Measurements from ENCODE around the gene NAGS.

DNA sequence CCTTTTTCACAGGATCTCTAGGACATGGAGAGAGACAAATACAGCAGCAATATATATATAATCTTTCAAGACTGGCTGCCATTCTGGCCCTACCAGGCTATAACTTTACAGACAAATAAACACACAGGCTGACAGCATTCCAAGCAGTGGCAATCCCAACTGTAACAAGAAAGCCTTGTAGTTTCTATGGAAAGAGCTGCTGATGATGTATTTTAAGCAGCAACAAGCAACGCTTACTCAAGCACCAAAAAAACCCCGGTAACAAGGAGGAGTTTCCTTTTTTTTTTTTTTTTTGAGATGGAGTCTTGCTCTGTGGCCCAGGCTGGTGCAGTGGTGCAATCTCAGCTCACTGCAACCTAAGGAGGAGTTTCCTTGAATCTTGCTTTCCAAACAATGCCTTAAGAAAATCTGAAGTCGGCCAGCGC is 38.9 kb downstream of the NAGS start:
- TF ChIP-seq, protein P1, sequence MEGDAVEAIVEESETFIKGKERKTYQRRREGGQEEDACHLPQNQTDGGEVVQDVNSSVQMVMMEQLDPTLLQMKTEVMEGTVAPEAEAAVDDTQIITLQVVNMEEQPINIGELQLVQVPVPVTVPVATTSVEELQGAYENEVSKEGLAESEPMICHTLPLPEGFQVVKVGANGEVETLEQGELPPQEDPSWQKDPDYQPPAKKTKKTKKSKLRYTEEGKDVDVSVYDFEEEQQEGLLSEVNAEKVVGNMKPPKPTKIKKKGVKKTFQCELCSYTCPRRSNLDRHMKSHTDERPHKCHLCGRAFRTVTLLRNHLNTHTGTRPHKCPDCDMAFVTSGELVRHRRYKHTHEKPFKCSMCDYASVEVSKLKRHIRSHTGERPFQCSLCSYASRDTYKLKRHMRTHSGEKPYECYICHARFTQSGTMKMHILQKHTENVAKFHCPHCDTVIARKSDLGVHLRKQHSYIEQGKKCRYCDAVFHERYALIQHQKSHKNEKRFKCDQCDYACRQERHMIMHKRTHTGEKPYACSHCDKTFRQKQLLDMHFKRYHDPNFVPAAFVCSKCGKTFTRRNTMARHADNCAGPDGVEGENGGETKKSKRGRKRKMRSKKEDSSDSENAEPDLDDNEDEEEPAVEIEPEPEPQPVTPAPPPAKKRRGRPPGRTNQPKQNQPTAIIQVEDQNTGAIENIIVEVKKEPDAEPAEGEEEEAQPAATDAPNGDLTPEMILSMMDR (IDR thresholded peaks at IDR 0.05 in 4 of 5, conservative IDR thresholded peaks at IDR 0.05 in 1 of 5) = no peak
- no peak for TF ChIP-seq POLR2A (IDR thresholded peaks at IDR 0.05)
